ENCODE measurements around the gene BARHL1. TPM values are rescaled to one million over a fixed set of nuclear protein-coding genes. Genes with fewer than 3 reads are reported as not detected.

BARHL1 gene
- total and polyA plus RNA-seq, 9 of the 15 experiments (the other 6 are each of a cell fraction or from before 2014, with no cell fraction given): not detected

GRCh38 chr9:132548751-132549640 lies 33.4 kb upstream of the BARHL1 start:
- H3K27ac ChIP-seq (ENCODE audit: extremely low read depth, low read depth, low read length): no peak overlapping the region
- in situ Hi-C loops (cut with MboI): no loop called here
- no peak overlapping the region for H2AFZ ChIP-seq (ENCODE audit: low read depth, low read length)
- ChIA-PET POLR2A (interaction anchor here (0.6 to 1.2 kb wide), 4 partner anchors 17 to 335 kb away, joined by 3 to 4 read pairs (median 3); no protein-coding TSS in a partner anchor), CTCF (ENCODE audit: low intra/inter-chr PET ratio) (no interaction called here)
- ATAC-seq (no peak), DNase-seq (ENCODE audit: extremely low read depth in 1 of 4, low spot score in 3 of 4) (no peak), FAIRE-seq (no peak)
- 1% methylated on average over 17 of the region's 17 CpGs for WGBS (ENCODE audit: insufficient coverage, low coverage, missing lambda C conversion rate)
- no peak overlapping the region for H3K4me3 ChIP-seq
- BruUV-seq (replicated peaks): no TSS peak
- H4K20me1 ChIP-seq (replicated peaks; ENCODE audit: control insufficient read depth, insufficient read depth, low read length): peaks cover 14% of the 10 kb centered on the region
- no peak overlapping the region for H3K9ac ChIP-seq (ENCODE audit: insufficient read depth in 1 of 2, low read depth in 2 of 2, low read length in 2 of 2)
- H3K9me1 ChIP-seq (ENCODE audit: control insufficient read depth, insufficient read depth, low read length): no peaks in the 10 kb centered on the region
- intact Hi-C loops (cut with micrococcal nuclease): no loop called here
- TF ChIP-seq TCF3 (CRISPR knock-in tag; IDR thresholded peaks at IDR 0.05) (no peak), PRPF4 (IDR thresholded peaks at IDR 0.05; ENCODE audit: insufficient read depth, low read depth, low read length, poor library complexity, severe bottlenecking) (no peak), RREB1 (CRISPR knock-in tag; IDR thresholded peaks at IDR 0.05) (no peak), ZNF253 (CRISPR knock-in tag; conservative IDR thresholded peaks at IDR 0.05) (no peak), SFPQ (IDR thresholded peaks at IDR 0.05; ENCODE audit: low read depth, low read length) (no peak)
- peaks cover 0 to 14% of the 10 kb centered on the region in 2 experiments; a peak in 2 of 5 replicates for H3K4me1 ChIP-seq (replicated peaks in 1 of 2; ENCODE audit: control insufficient read depth in 2 of 2, insufficient read depth in 2 of 2, low read length in 2 of 2)
- peaks cover 39 to 70% of the 10 kb centered on the region in 2 experiments for H3K27me3 ChIP-seq (ENCODE audit: control insufficient read depth in 2 of 2, insufficient read depth in 2 of 2, low read length in 2 of 2)
- H3K79me2 ChIP-seq (ENCODE audit: control insufficient read depth, insufficient read depth, low read length): no peaks in the 10 kb centered on the region
- no peaks in the 10 kb centered on the region for H3K9me3 ChIP-seq (replicated peaks; ENCODE audit: control insufficient read depth, insufficient read depth, low read depth, low read length)
- H3K4me2 ChIP-seq (ENCODE audit: insufficient read depth, low read length): no peak overlapping the region
- no peaks in the 10 kb centered on the region for H3K36me3 ChIP-seq (ENCODE audit: control insufficient read depth, insufficient read depth, low read length)

Data from K562 (cell line).